PC-3 (cell line): ENCODE measurements around the gene KRT28.

Source experiments
- EZH2 ChIP-seq: fragments of 300-600 bp; sonication (generic); IDR thresholded peaks from one replicate; pipeline ENCODE4 v1.6.1; 2017; ENCODE audit warnings: antibody characterized with exemption, mild to moderate bottlenecking, low read length; ENCODE audit not compliant: unreplicated experiment
- TF ChIP-seq, protein P1 (sequence below): fragments of 300-600 bp; sonication (generic); conservative IDR thresholded peaks from 2 replicates; pipeline ENCODE4 v1.5.1; 2017; ENCODE audit warnings: antibody characterized with exemption, low read depth, mild to moderate bottlenecking, low read length

GRCh38 chr17:40753804-40754203 lies 46.0 kb downstream of the KRT28 start:
- TF ChIP-seq, protein P1, sequence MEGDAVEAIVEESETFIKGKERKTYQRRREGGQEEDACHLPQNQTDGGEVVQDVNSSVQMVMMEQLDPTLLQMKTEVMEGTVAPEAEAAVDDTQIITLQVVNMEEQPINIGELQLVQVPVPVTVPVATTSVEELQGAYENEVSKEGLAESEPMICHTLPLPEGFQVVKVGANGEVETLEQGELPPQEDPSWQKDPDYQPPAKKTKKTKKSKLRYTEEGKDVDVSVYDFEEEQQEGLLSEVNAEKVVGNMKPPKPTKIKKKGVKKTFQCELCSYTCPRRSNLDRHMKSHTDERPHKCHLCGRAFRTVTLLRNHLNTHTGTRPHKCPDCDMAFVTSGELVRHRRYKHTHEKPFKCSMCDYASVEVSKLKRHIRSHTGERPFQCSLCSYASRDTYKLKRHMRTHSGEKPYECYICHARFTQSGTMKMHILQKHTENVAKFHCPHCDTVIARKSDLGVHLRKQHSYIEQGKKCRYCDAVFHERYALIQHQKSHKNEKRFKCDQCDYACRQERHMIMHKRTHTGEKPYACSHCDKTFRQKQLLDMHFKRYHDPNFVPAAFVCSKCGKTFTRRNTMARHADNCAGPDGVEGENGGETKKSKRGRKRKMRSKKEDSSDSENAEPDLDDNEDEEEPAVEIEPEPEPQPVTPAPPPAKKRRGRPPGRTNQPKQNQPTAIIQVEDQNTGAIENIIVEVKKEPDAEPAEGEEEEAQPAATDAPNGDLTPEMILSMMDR, result no peak
- TF ChIP-seq EZH2, result no peak
